ENCODE measurements around the gene RPN2.

The RPN2 gene

DNA sequence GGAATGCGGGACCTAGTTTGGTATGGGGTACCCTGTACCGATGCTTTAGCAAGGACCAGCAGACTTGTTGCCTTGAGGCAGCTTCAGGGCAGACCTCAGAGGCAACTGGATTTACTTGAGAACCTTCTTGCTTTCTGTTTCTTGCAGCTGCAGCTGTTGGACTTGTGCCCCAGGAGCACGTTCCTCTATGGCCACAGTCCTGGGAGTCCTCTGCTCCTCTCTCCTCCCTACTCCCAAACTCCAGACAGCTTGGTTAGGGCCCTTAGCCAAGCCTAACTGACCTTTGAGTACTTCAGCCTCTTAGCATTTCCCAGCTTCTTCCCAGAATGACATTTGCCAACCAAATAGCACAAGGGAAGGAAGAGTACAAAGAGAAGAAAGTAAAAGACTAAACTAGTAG is 47.8 kb downstream of the RPN2 start:
- H3K9ac ChIP-seq (ENCODE audit: low read length): no peak overlapping the region
- H4K20me1 ChIP-seq (ENCODE audit: low read depth, low read length): no peaks in the 10 kb centered on the region
- no peaks in the 10 kb centered on the region for H3K79me2 ChIP-seq (ENCODE audit: insufficient read depth, low read length)
- peaks cover 44% of the 10 kb centered on the region for H3K36me3 ChIP-seq (ENCODE audit: low read length)
- H3K27ac ChIP-seq (ENCODE audit: low read depth, low read length): no peak overlapping the region
- no peaks in the 10 kb centered on the region for H3F3A ChIP-seq (ENCODE audit: insufficient read depth)
- H3K4me3 ChIP-seq (ENCODE audit: insufficient read depth, low read length, poor library complexity, severe bottlenecking): no peak overlapping the region
- H3K4me2 ChIP-seq (ENCODE audit: low read depth, low read length, poor library complexity, severe bottlenecking): no peak overlapping the region
- TF ChIP-seq CTCF (IDR thresholded peaks at IDR 0.05; ENCODE audit: insufficient read depth, low read length, poor library complexity, severe bottlenecking) (no peak), EZH2phosphoT487 (conservative IDR thresholded peaks at IDR 0.05; ENCODE audit: low read length) (no peak)
- no peak overlapping the region for H2AFZ ChIP-seq (ENCODE audit: low read depth, low read length, severe bottlenecking)
- no peaks in the 10 kb centered on the region for H3K9me2 ChIP-seq (replicated peaks; ENCODE audit: insufficient read depth, low read length)
- no peaks in the 10 kb centered on the region for H3K27me3 ChIP-seq (ENCODE audit: low read length)
- no peaks in the 10 kb centered on the region for H3K9me3 ChIP-seq (ENCODE audit: insufficient read depth, low read length)

- H3K27me3 ChIP-seq (ENCODE audit: low read length): no peaks in the 10 kb centered on the region
- H3K4me3 ChIP-seq (ENCODE audit: insufficient read depth, low read length, poor library complexity, severe bottlenecking): no peak overlapping the region
- H3K79me2 ChIP-seq (ENCODE audit: insufficient read depth, low read length): no peaks in the 10 kb centered on the region
- no peaks in the 10 kb centered on the region for H3K9me2 ChIP-seq (replicated peaks; ENCODE audit: insufficient read depth, low read length)
- TF ChIP-seq CTCF (IDR thresholded peaks at IDR 0.05; ENCODE audit: insufficient read depth, low read length, poor library complexity, severe bottlenecking) (no peak), EZH2phosphoT487 (conservative IDR thresholded peaks at IDR 0.05; ENCODE audit: low read length) (no peak)
- no peak overlapping the region for H3K4me2 ChIP-seq (ENCODE audit: low read depth, low read length, poor library complexity, severe bottlenecking)
- H3K27ac ChIP-seq (ENCODE audit: low read depth, low read length): no peak overlapping the region
- H3K9ac ChIP-seq (ENCODE audit: low read length): no peak overlapping the region
- no peaks in the 10 kb centered on the region for H4K20me1 ChIP-seq (ENCODE audit: low read depth, low read length)
- H3F3A ChIP-seq (ENCODE audit: insufficient read depth): no peaks in the 10 kb centered on the region
- peaks cover 40% of the 10 kb centered on the region for H3K36me3 ChIP-seq (ENCODE audit: low read length)
- H2AFZ ChIP-seq (ENCODE audit: low read depth, low read length, severe bottlenecking): no peak overlapping the region
- no peaks in the 10 kb centered on the region for H3K9me3 ChIP-seq (ENCODE audit: insufficient read depth, low read length)
Measured at GRCh38 chr20:37228082-37228481, 49.0 kb downstream of the RPN2 start.

GRCh38 chr20:37228656-37229055 is 49.5 kb downstream of the RPN2 start:
- no peak overlapping the region for H3K9ac ChIP-seq (ENCODE audit: low read length)
- no peak for TF ChIP-seq EZH2phosphoT487 (conservative IDR thresholded peaks at IDR 0.05; ENCODE audit: low read length)
- TF ChIP-seq CTCF (IDR thresholded peaks at IDR 0.05; ENCODE audit: insufficient read depth, low read length, poor library complexity, severe bottlenecking): no peak
- H3K36me3 ChIP-seq (ENCODE audit: low read length): peaks cover 39% of the 10 kb centered on the region
- H4K20me1 ChIP-seq (ENCODE audit: low read depth, low read length): no peaks in the 10 kb centered on the region
- H3K27me3 ChIP-seq (ENCODE audit: low read length): no peaks in the 10 kb centered on the region
- no peak overlapping the region for H2AFZ ChIP-seq (ENCODE audit: low read depth, low read length, severe bottlenecking)
- no peak overlapping the region for H3K27ac ChIP-seq (ENCODE audit: low read depth, low read length)
- H3K9me3 ChIP-seq (ENCODE audit: insufficient read depth, low read length): no peaks in the 10 kb centered on the region
- no peaks in the 10 kb centered on the region for H3K79me2 ChIP-seq (ENCODE audit: insufficient read depth, low read length)
- H3K4me2 ChIP-seq (ENCODE audit: low read depth, low read length, poor library complexity, severe bottlenecking): no peak overlapping the region
- H3K4me3 ChIP-seq (ENCODE audit: insufficient read depth, low read length, poor library complexity, severe bottlenecking): no peak overlapping the region
- H3F3A ChIP-seq (ENCODE audit: insufficient read depth): no peaks in the 10 kb centered on the region
- H3K9me2 ChIP-seq (replicated peaks; ENCODE audit: insufficient read depth, low read length): no peaks in the 10 kb centered on the region

Data from SU-DHL-6 (cell line).